Caki2 (cell line): ENCODE measurements around the gene TDRD9. TPM values are rescaled to one million over a fixed set of nuclear protein-coding genes. Genes with fewer than 3 reads are reported as not detected.
"Not testable (repeated sequence)": the region's sequence is repeated elsewhere in the genome, so short reads cannot be mapped to it uniquely, and the experiment has no call there.

ENCODE experiments used
- DNase-seq: peaks from one replicate; pipeline ENCODE4 v3.0.0-alpha.2; 2015; ENCODE audit warnings: low read depth
- in situ Hi-C: cut with HindIII; loops from 2 replicates; pipeline ENCODE4 v1.10.0; 2016; ENCODE audit warnings: low sequenced_read_pairs, low pct_unique_long_range_greater_than_20kb, mixed read lengths
- total RNA-seq: library from RNA; depleted of rRNA; stranded (reverse); fragments of >200 nt; shearing (Covaris generic); gene quantifications from 2 replicates; pipeline ENCODE4 v1.2.3, GENCODE V29; 2014; ENCODE audit warnings: low replicate concordance

TDRD9 gene
- total RNA-seq, 1 experiment from 2014 or later = not detected

GRCh38 chr14:103949131-103949790 is 21.0 kb downstream of the TDRD9 start:
- no peak for DNase-seq

GRCh38 chr14:103960457-103961055 is 32.3 kb downstream of the TDRD9 start:
- DNase-seq = no peak
- in situ Hi-C loops = no loop called here

More at GRCh38 chr14:103949131-103949790, 21.0 kb downstream of the TDRD9 start:
- in situ Hi-C loops = no loop called here

- in situ Hi-C loops = no loop called here
- no peak for DNase-seq
Observed at GRCh38 chr14:103961928-103962578, 33.8 kb downstream of the TDRD9 start.

GRCh38 chr14:103966631-103967030 is 38.4 kb downstream of the TDRD9 start:
- DNase-seq = no peak
- in situ Hi-C loops = no loop called here

GRCh38 chr14:103969961-103970360 is 41.7 kb downstream of the TDRD9 start:
- in situ Hi-C loops = no loop called here
- no peak for DNase-seq

- no peak for DNase-seq
- in situ Hi-C loops = no loop called here
Observed at GRCh38 chr14:103973354-103973753, 45.1 kb downstream of the TDRD9 start.

- in situ Hi-C loops = no loop called here
- no peak for DNase-seq
Observed at GRCh38 chr14:103974575-103974974, 46.3 kb downstream of the TDRD9 start.

GRCh38 chr14:103980623-103981238 is 52.5 kb downstream of the TDRD9 start:
- DNase-seq = peak; percentile 11
- in situ Hi-C loops = not testable (repeated sequence)

- in situ Hi-C loops = no loop called here
- DNase-seq = no peak
Observed at GRCh38 chr14:103984196-103984595, 55.9 kb downstream of the TDRD9 start.

GRCh38 chr14:103989034-103989433 is 60.8 kb downstream of the TDRD9 start:
- in situ Hi-C loops = no loop called here
- DNase-seq = no peak

GRCh38 chr14:103989964-103990363 is 61.7 kb downstream of the TDRD9 start:
- no peak for DNase-seq
- in situ Hi-C loops = no loop called here

GRCh38 chr14:103994535-103995184 is 66.4 kb downstream of the TDRD9 start:
- DNase-seq = no peak
- in situ Hi-C loops = no loop called here

GRCh38 chr14:103995876-103996275 is 67.6 kb downstream of the TDRD9 start:
- DNase-seq = no peak
- in situ Hi-C loops = no loop called here

- DNase-seq = no peak
- in situ Hi-C loops = no loop called here
Observed at GRCh38 chr14:103997391-103997790, 69.1 kb downstream of the TDRD9 start.

- in situ Hi-C loops = no loop called here
- DNase-seq = no peak
Observed at GRCh38 chr14:103998027-103998426, 69.8 kb downstream of the TDRD9 start.

GRCh38 chr14:103999795-104000440 is 71.7 kb downstream of the TDRD9 start:
- DNase-seq = no peak
- in situ Hi-C loops = no loop called here

- DNase-seq = no peak
- in situ Hi-C loops = no loop called here
Observed at GRCh38 chr14:104001003-104001402, 72.7 kb downstream of the TDRD9 start.

GRCh38 chr14:104003616-104004015 is 75.4 kb downstream of the TDRD9 start:
- in situ Hi-C loops = no loop called here
- DNase-seq = no peak
